Large intestine (tissue), 3 donors: ENCODE data around the gene EGF. TPM values are rescaled to one million over a fixed set of nuclear protein-coding genes. Genes with fewer than 3 reads are reported as not detected.
A peak's percentile ranks its signal among the peaks of the same experiment; 100 is the strongest.

ENCODE experiments used
- DNase-seq, 2 donors: peaks; one replicate each; pipeline versions ENCODE4 v3.0.0 to v3.0.0-alpha.2; 2013
- H3K27ac ChIP-seq: one replicate; pipeline ENCODE4 v1.5.1; 2013; ENCODE audit warnings: low read length
- H3K27me3 ChIP-seq: 2 replicates; pipeline ENCODE4 v1.6.1; 2013; ENCODE audit warnings: low read length; ENCODE audit not compliant: control insufficient read depth, insufficient read depth
- H3K36me3 ChIP-seq: 2 replicates; pipeline ENCODE4 v1.6.1; 2013; ENCODE audit warnings: low read length; ENCODE audit not compliant: control insufficient read depth, insufficient read depth
- H3K4me1 ChIP-seq: one replicate; pipeline ENCODE4 v1.6.1; 2013; ENCODE audit warnings: low read length; ENCODE audit not compliant: control insufficient read depth, insufficient read depth
- H3K4me3 ChIP-seq: one replicate; pipeline ENCODE4 v1.5.1; 2013; ENCODE audit warnings: low read length
- H3K9me3 ChIP-seq: one replicate; pipeline ENCODE4 v1.6.1; 2013; ENCODE audit warnings: mild to moderate bottlenecking, low read depth, low read length, moderate library complexity; ENCODE audit not compliant: control insufficient read depth
- WGBS: methylation state at CpG from one replicate; pipeline ENCODE4 v1.1.5; 2013; ENCODE audit warnings: low lambda C conversion rate; ENCODE audit not compliant: insufficient coverage; 5-methylcytosine and 5-hydroxymethylcytosine counted together
- polyA plus RNA-seq: library from polyadenylated mRNA; unstranded; fragments of 120-200 nt; gene quantifications from one replicate; pipeline ENCODE4 v1.2.1, GENCODE V29; 2013

EGF gene
- polyA plus RNA-seq, 1 donor: 28.3 TPM

- Histone ChIP-seq H3K9me3 (no peaks in the 10 kb centered on the region), H3K4me1 (no peaks in the 10 kb centered on the region), H3K27me3 (no peaks in the 10 kb centered on the region), H3K27ac (no peak overlapping the region), H3K36me3 (no peaks in the 10 kb centered on the region), H3K4me3 (no peak overlapping the region)
- DNase-seq: no peak
- no CpG with 5 or more reads among the region's 2 CpGs for WGBS
These were observed 44.5 kb downstream of the EGF start for GRCh38 chr4:109957227-109957626.

GRCh38 chr4:109959195-109959594 is 46.5 kb downstream of the EGF start:
- 100% methylated on average over 1 of the region's 8 CpGs for WGBS

GRCh38 chr4:109962401-109962800 is 49.7 kb downstream of the EGF start:
- no peaks in the 10 kb centered on the region for H3K9me3 ChIP-seq
- no peak overlapping the region for H3K27ac ChIP-seq
- no peak overlapping the region for H3K4me3 ChIP-seq
- DNase-seq: no peak
- no peaks in the 10 kb centered on the region for H3K4me1 ChIP-seq
- H3K27me3 ChIP-seq: no peaks in the 10 kb centered on the region
- H3K36me3 ChIP-seq: no peaks in the 10 kb centered on the region

More at GRCh38 chr4:109959195-109959594, 46.5 kb downstream of the EGF start:
- no peaks in the 10 kb centered on the region for H3K4me1 ChIP-seq
- no peak for DNase-seq
- H3K27ac ChIP-seq: no peak overlapping the region
- H3K27me3 ChIP-seq: no peaks in the 10 kb centered on the region
- H3K4me3 ChIP-seq: no peak overlapping the region
- H3K36me3 ChIP-seq: no peaks in the 10 kb centered on the region
- no peaks in the 10 kb centered on the region for H3K9me3 ChIP-seq

GRCh38 chr4:109966891-109967481 is 54.3 kb downstream of the EGF start:
- WGBS: 29% methylated on average over 2 of the region's 2 CpGs
- no peaks in the 10 kb centered on the region for H3K9me3 ChIP-seq
- no peaks in the 10 kb centered on the region for H3K27me3 ChIP-seq
- H3K4me3 ChIP-seq: no peak overlapping the region
- no peaks in the 10 kb centered on the region for H3K4me1 ChIP-seq
- no peaks in the 10 kb centered on the region for H3K36me3 ChIP-seq
- DNase-seq: peak in 1 of 2 donors; percentile 22
- no peak overlapping the region for H3K27ac ChIP-seq

GRCh38 chr4:109967798-109968520 is 55.3 kb downstream of the EGF start:
- Histone ChIP-seq H3K4me3 (no peak overlapping the region), H3K27ac (no peak overlapping the region), H3K4me1 (peaks cover 4% of the 10 kb centered on the region), H3K9me3 (no peaks in the 10 kb centered on the region), H3K27me3 (no peaks in the 10 kb centered on the region), H3K36me3 (no peaks in the 10 kb centered on the region)
- no CpG with 5 or more reads among the region's 5 CpGs for WGBS
- DNase-seq: no peak

GRCh38 chr4:109969087-109969486 is 56.4 kb downstream of the EGF start:
- 100% methylated on average over 1 of the region's 3 CpGs for WGBS
- Histone ChIP-seq H3K9me3 (no peaks in the 10 kb centered on the region), H3K36me3 (no peaks in the 10 kb centered on the region), H3K27ac (no peak overlapping the region), H3K4me1 (peaks cover 8% of the 10 kb centered on the region), H3K4me3 (no peak overlapping the region), H3K27me3 (no peaks in the 10 kb centered on the region)
- no peak for DNase-seq

GRCh38 chr4:109969919-109970318 is 57.2 kb downstream of the EGF start:
- no peak overlapping the region for H3K4me3 ChIP-seq
- DNase-seq: peak in 1 of 2 donors; percentile 17
- WGBS: no CpG with 5 or more reads among the region's 6 CpGs
- no peaks in the 10 kb centered on the region for H3K27me3 ChIP-seq
- H3K27ac ChIP-seq: no peak overlapping the region
- no peaks in the 10 kb centered on the region for H3K9me3 ChIP-seq
- no peaks in the 10 kb centered on the region for H3K36me3 ChIP-seq
- peaks cover 8% of the 10 kb centered on the region for H3K4me1 ChIP-seq

GRCh38 chr4:109972786-109973528 is 60.3 kb downstream of the EGF start:
- peak overlapping the region; percentile 21 for H3K27ac ChIP-seq
- peak; percentile 43 to 71 for DNase-seq
- H3K9me3 ChIP-seq: no peaks in the 10 kb centered on the region
- H3K27me3 ChIP-seq: no peaks in the 10 kb centered on the region
- H3K36me3 ChIP-seq: no peaks in the 10 kb centered on the region
- H3K4me3 ChIP-seq: no peak overlapping the region
- H3K4me1 ChIP-seq: peaks cover 8% of the 10 kb centered on the region
- WGBS: 12% methylated on average over 3 of the region's 5 CpGs

GRCh38 chr4:109973529-109973905 is 60.8 kb downstream of the EGF start:
- Histone ChIP-seq H3K36me3 (no peaks in the 10 kb centered on the region), H3K9me3 (no peaks in the 10 kb centered on the region), H3K4me3 (no peak overlapping the region), H3K27ac (peak overlapping the region; percentile 12), H3K27me3 (no peaks in the 10 kb centered on the region), H3K4me1 (peaks cover 8% of the 10 kb centered on the region)
- WGBS: 6% methylated on average over 2 of the region's 2 CpGs
- peak in 1 of 2 donors; percentile 1 for DNase-seq

GRCh38 chr4:109976189-109976588 is 63.5 kb downstream of the EGF start:
- Histone ChIP-seq H3K27me3 (no peaks in the 10 kb centered on the region), H3K4me1 (peaks cover 8% of the 10 kb centered on the region), H3K36me3 (no peaks in the 10 kb centered on the region), H3K9me3 (no peaks in the 10 kb centered on the region), H3K27ac (no peak overlapping the region), H3K4me3 (no peak overlapping the region)
- no peak for DNase-seq
- 100% methylated on average over 4 of the region's 6 CpGs for WGBS
